ENCODE data around the gene ZNF358.

DNA sequence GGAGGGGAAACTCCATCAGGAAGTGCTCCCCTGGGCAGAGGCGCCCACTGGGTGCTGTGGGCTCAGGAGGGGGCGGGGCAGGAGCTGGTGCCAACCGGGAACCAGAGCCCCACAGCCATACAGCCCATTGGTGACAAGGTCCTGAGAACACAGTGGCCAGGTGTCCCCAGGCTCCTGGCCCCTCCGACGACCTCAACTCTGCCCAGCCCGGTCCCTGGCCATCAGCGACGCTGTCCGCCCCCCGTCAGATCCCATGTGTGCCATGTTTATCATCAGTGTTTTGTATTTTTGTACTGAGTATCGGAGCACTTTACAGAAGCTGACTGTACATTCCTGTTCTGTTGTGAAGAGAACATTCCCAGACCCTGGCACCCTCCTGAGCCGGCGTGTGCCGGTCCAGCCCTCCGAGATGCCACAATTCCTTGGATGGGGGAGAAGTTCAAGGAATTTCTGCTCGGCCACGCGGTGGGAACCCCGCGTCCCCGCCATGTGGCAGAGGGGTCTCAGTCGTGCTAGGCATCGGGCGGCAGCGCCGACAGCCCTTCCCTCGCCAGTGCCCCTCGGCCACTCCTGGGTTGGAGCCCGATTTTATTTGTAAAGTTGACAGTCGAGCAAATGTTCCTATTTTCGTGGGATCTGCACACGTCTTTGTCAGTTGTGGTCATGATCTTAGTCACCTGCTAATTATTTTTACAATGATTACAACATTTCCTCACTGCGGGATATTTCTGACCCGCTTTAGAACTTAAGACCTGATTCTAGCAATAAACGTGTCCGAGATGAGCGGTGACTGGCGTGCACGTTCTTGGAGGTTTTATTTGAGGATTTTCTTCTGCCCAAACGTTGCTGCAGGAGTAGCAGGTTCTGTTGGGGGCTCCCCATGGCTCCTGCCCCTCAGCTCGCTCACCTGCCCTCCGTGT is 43.9 kb upstream of the ZNF358 start:
- TF ChIP-seq, protein P1, sequence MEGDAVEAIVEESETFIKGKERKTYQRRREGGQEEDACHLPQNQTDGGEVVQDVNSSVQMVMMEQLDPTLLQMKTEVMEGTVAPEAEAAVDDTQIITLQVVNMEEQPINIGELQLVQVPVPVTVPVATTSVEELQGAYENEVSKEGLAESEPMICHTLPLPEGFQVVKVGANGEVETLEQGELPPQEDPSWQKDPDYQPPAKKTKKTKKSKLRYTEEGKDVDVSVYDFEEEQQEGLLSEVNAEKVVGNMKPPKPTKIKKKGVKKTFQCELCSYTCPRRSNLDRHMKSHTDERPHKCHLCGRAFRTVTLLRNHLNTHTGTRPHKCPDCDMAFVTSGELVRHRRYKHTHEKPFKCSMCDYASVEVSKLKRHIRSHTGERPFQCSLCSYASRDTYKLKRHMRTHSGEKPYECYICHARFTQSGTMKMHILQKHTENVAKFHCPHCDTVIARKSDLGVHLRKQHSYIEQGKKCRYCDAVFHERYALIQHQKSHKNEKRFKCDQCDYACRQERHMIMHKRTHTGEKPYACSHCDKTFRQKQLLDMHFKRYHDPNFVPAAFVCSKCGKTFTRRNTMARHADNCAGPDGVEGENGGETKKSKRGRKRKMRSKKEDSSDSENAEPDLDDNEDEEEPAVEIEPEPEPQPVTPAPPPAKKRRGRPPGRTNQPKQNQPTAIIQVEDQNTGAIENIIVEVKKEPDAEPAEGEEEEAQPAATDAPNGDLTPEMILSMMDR (conservative IDR thresholded peaks at IDR 0.05 in 1 of 2, IDR thresholded peaks at IDR 0.05 in 1 of 2; ENCODE audit: extremely low read depth in 1 of 2, insufficient read depth in 1 of 2, low read depth in 1 of 2, low read length in 2 of 2): no peak
- no peak for TF ChIP-seq EZH2 (IDR thresholded peaks at IDR 0.05; ENCODE audit: borderline replicate concordance, low read length)
